SU-DHL-6 (cell line): Measurements from ENCODE around the gene KCNE4.

Experiments
- CTCF ChIP-seq: fragments of 200-600 bp; sonication (generic); IDR thresholded peaks from one replicate; pipeline ENCODE4 v1.5.1; 2017; ENCODE audit warnings: antibody characterized with exemption, mild to moderate bottlenecking, low read length, moderate library complexity; ENCODE audit not compliant: insufficient read depth, poor library complexity, severe bottlenecking
- EZH2phosphoT487 ChIP-seq: fragments of 200-600 bp; sonication (generic), shearing (Covaris generic); conservative IDR thresholded peaks from 2 replicates; pipeline ENCODE4 v1.6.1; 2018; ENCODE audit warnings: mild to moderate bottlenecking, antibody characterized with exemption, low read length, moderate library complexity, mixed read lengths

DNA sequence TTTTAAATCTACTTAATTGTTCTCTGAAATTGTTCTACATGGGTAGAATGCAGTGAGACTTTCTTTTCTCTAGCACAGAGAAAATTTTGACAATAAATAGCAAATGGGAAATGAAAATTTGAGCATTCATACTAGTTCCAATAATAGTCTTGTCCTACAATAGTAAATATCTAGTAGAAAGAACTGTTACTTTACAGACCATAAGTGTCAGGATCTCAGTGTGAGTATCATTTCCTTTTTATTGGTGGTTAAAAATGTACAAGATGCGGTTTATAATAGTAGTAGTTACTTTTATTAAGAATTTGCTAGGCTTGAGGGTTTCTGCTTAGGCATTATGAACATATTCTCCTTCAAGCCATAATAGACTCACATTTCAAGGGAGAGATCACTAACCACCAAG, 43.2 kb downstream of the KCNE4 start:
- TF ChIP-seq CTCF, result no peak
- no peak for TF ChIP-seq EZH2phosphoT487
